ENCODE data around the gene EGFL8. TPM values are rescaled to one million over a fixed set of nuclear protein-coding genes. Genes with fewer than 3 reads are reported as not detected.
A peak's percentile ranks its signal among the peaks of the same experiment; 100 is the strongest.

Gene EGFL8
- total and polyA plus RNA-seq, 9 of the 15 experiments (the other 6 are each of a cell fraction or from before 2014, with no cell fraction given), result 2.2 to 47.4 (median 14.2) TPM

GRCh38 chr6:32184084-32184640, 19.8 kb downstream of the EGFL8 start, which contains the start of gene AGER (continued):
- TF ChIP-seq XRCC4 (IDR thresholded peaks at IDR 0.05; ENCODE audit: extremely low read depth, insufficient read depth, insufficient read length), result no peak
- TF ChIP-seq PTBP1 (IDR thresholded peaks at IDR 0.05; ENCODE audit: low read depth, low read length), result no peak
- no peak for TF ChIP-seq ZNF133 (CRISPR knock-in tag; IDR thresholded peaks at IDR 0.05)
- TF ChIP-seq ERF (CRISPR knock-in tag; IDR thresholded peaks at IDR 0.05), result 0 out of 2 replicates have a peak, but pooled peaks have one; percentile 38
- TF ChIP-seq SP1 (CRISPR knock-in tag; IDR thresholded peaks at IDR 0.05), result no peak
- no peak for TF ChIP-seq BCOR (IDR thresholded peaks at IDR 0.05)
- TF ChIP-seq FOXP1 (CRISPR knock-in tag; IDR thresholded peaks at IDR 0.05), result no peak
- TF ChIP-seq UBTF (IDR thresholded peaks at IDR 0.05; ENCODE audit: borderline replicate concordance in 1 of 2, low read depth in 2 of 2, low read length in 2 of 2), result no peak
- no peak for TF ChIP-seq CBX3 (IDR thresholded peaks at IDR 0.05; ENCODE audit: borderline replicate concordance in 1 of 2, low read length in 2 of 2)
- TF ChIP-seq KAT7 (CRISPR knock-in tag; IDR thresholded peaks at IDR 0.05; ENCODE audit: borderline replicate concordance), result no peak
- no peak for TF ChIP-seq ZNF511 (CRISPR knock-in tag; IDR thresholded peaks at IDR 0.05)
- TF ChIP-seq MECOM (CRISPR knock-in tag; IDR thresholded peaks at IDR 0.05), result peak; percentile 49; the same call in 1 of the 2 replicates
- peak; percentile 70 for TF ChIP-seq POLR2B (IDR thresholded peaks at IDR 0.05; ENCODE audit: low read depth, partially characterized antibody)
- no peak for TF ChIP-seq L3MBTL2 (IDR thresholded peaks at IDR 0.05)
- no peak for TF ChIP-seq MAFF (IDR thresholded peaks at IDR 0.05; ENCODE audit: low read length)
- TF ChIP-seq MTF1 (CRISPR knock-in tag; IDR thresholded peaks at IDR 0.05; ENCODE audit: borderline replicate concordance), result no peak
- TF ChIP-seq KLF6 (CRISPR knock-in tag; IDR thresholded peaks at IDR 0.05; ENCODE audit: borderline replicate concordance), result peak; percentile 47; the same call in 1 of the 2 replicates
- no peak for TF ChIP-seq ZC3H4 (CRISPR knock-in tag; IDR thresholded peaks at IDR 0.05; ENCODE audit: borderline replicate concordance)
- no peak for TF ChIP-seq KDM2B (CRISPR knock-in tag; IDR thresholded peaks at IDR 0.05)
- TF ChIP-seq HDAC2 (IDR thresholded peaks at IDR 0.05), result no peak
- TF ChIP-seq, protein P1, sequence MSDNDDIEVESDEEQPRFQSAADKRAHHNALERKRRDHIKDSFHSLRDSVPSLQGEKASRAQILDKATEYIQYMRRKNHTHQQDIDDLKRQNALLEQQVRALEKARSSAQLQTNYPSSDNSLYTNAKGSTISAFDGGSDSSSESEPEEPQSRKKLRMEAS (CRISPR knock-in tag; IDR thresholded peaks at IDR 0.05), result no peak
- 0 out of 2 replicates have a peak, but pooled peaks have one; percentile 44 for TF ChIP-seq ZNF41 (CRISPR knock-in tag; conservative IDR thresholded peaks at IDR 0.05)
- 0 out of 2 replicates have a peak, but pooled peaks have one; percentile 38 for TF ChIP-seq HINFP (tag; conservative IDR thresholded peaks at IDR 0.05; ENCODE audit: low read depth)
- TF ChIP-seq, protein P2, sequence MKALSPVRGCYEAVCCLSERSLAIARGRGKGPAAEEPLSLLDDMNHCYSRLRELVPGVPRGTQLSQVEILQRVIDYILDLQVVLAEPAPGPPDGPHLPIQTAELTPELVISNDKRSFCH (CRISPR knock-in tag; IDR thresholded peaks at IDR 0.05), result no peak
- TF ChIP-seq, protein P2 (tag; IDR thresholded peaks at IDR 0.05), result no peak
- TF ChIP-seq ZZZ3 (IDR thresholded peaks at IDR 0.05), result no peak

All from K562 (cell line).